SH-SY5Y (cell line): ENCODE data around the gene SOX4.

Experiments used
- GATA2 ChIP-seq: IDR thresholded peaks from 2 replicates; pipeline ENCODE4 v1.6.1; 2011; ENCODE audit warnings: mild to moderate bottlenecking, low read depth, low read length
- GATA3 ChIP-seq: IDR thresholded peaks from 2 replicates; pipeline ENCODE4 v1.6.1; 2011; ENCODE audit warnings: low read depth, mild to moderate bottlenecking, low read length, moderate library complexity

DNA sequence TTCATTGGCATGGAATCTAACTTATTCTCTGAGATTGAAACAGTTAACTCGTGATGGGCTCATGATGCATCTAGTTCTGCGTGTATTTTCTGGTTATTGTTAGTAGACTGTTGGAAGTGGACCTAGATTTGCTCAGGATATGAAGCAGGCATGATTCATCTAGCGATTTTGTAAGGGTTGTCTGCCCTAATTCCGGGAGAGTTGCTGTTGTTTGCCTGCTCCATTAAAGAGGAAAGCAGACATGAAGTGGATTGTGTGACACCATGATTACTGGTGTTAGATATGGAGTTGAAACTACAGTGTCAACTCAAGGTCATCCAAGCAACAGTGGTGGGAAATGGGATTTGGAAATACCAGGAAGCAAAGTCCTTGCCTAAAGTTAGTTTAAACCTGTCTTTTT, 41.0 kb downstream of the SOX4 start:
- TF ChIP-seq GATA2 (no peak), GATA3 (no peak)
